ENCODE data around the gene SSRP1.

SSRP1 gene

DNA sequence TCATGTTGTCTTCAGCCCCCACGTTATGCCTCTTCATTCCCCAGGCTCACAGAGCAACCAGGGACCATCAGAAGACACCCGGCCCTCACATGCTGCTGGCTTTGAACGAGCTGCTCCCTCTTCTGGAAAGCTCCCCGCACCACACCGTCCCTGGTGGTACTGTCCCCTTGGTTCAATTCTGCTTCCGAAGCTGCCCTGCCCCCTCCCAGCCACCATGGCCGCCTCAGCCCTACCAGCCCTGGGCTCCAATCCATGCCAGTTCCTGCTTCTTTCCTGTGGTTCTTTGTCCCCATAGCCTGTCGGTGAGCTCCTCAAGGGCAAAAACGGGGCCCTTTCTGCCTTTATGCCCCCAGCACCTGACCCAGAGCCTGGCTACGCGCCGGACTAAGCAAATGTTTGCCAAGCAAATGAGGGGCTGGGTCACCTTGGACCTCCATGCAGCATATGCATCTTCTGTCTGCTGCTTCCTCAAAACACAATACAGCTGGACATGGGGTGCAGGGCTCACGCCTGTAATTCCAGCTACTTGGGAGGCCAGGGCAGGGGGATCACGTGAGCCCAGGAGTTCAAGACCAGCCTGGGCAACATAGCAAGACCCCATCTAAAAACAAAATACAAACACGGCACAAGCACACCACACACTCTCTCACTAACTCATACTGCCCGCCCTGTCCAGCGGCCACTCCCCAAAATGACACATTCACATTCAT is 32.3 kb downstream of the SSRP1 start:
- no peak for DNase-seq
- no peaks in the 10 kb centered on the region for H4K20me1 ChIP-seq (ENCODE audit: insufficient read depth, low read length)
- H3K4me1 ChIP-seq (ENCODE audit: insufficient read depth, low read length) = no peaks in the 10 kb centered on the region
- no peaks in the 10 kb centered on the region for H3K27me3 ChIP-seq (ENCODE audit: insufficient read depth, low read length, poor library complexity)
- TF ChIP-seq, protein P1, sequence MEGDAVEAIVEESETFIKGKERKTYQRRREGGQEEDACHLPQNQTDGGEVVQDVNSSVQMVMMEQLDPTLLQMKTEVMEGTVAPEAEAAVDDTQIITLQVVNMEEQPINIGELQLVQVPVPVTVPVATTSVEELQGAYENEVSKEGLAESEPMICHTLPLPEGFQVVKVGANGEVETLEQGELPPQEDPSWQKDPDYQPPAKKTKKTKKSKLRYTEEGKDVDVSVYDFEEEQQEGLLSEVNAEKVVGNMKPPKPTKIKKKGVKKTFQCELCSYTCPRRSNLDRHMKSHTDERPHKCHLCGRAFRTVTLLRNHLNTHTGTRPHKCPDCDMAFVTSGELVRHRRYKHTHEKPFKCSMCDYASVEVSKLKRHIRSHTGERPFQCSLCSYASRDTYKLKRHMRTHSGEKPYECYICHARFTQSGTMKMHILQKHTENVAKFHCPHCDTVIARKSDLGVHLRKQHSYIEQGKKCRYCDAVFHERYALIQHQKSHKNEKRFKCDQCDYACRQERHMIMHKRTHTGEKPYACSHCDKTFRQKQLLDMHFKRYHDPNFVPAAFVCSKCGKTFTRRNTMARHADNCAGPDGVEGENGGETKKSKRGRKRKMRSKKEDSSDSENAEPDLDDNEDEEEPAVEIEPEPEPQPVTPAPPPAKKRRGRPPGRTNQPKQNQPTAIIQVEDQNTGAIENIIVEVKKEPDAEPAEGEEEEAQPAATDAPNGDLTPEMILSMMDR (IDR thresholded peaks at IDR 0.05; ENCODE audit: borderline replicate concordance, extremely low read depth, low read length, poor library complexity, severe bottlenecking) = no peak
- TF ChIP-seq EZH2 (IDR thresholded peaks at IDR 0.05; ENCODE audit: borderline replicate concordance, low read depth, low read length, severe bottlenecking) = no peak
- no peak overlapping the region for H3K27ac ChIP-seq (ENCODE audit: low read length)
- no peak overlapping the region for H3K4me3 ChIP-seq (ENCODE audit: low read depth in 1 of 2, low read length in 2 of 2)
- H3K9me3 ChIP-seq (ENCODE audit: insufficient read depth, low read length, severe bottlenecking) = peaks cover 11% of the 10 kb centered on the region
- H3K36me3 ChIP-seq (ENCODE audit: insufficient read depth, low read length) = peaks cover 43% of the 10 kb centered on the region
- no peak overlapping the region for H3K4me2 ChIP-seq (ENCODE audit: insufficient read depth, low read length)
- ATAC-seq (ENCODE audit: insufficient read depth, low read depth) = no peak
- no peak overlapping the region for H3K9ac ChIP-seq (ENCODE audit: low read depth, low read length)
- no peak overlapping the region for H2AFZ ChIP-seq (ENCODE audit: low read depth, low read length)
- H3K79me2 ChIP-seq (ENCODE audit: insufficient read depth, low read length) = no peaks in the 10 kb centered on the region

GRCh38 chr11:57302489-57302888 is 33.2 kb downstream of the SSRP1 start:
- Histone ChIP-seq H3K9ac (ENCODE audit: low read depth, low read length) (no peak overlapping the region), H3K9me3 (ENCODE audit: insufficient read depth, low read length, severe bottlenecking) (peaks cover 11% of the 10 kb centered on the region)

GRCh38 chr11:57301711-57302423 is 33.8 kb downstream of the SSRP1 start:
- Histone ChIP-seq H3K27ac (ENCODE audit: low read length) (no peak overlapping the region), H3K4me2 (ENCODE audit: insufficient read depth, low read length) (no peak overlapping the region), H3K27me3 (ENCODE audit: insufficient read depth, low read length, poor library complexity) (no peaks in the 10 kb centered on the region), H3K9ac (ENCODE audit: low read depth, low read length) (no peak overlapping the region), H3K79me2 (ENCODE audit: insufficient read depth, low read length) (no peaks in the 10 kb centered on the region), H3K36me3 (ENCODE audit: insufficient read depth, low read length) (peaks cover 43% of the 10 kb centered on the region), H2AFZ (ENCODE audit: low read depth, low read length) (no peak overlapping the region), H3K9me3 (ENCODE audit: insufficient read depth, low read length, severe bottlenecking) (peaks cover 11% of the 10 kb centered on the region), H4K20me1 (ENCODE audit: insufficient read depth, low read length) (no peaks in the 10 kb centered on the region), H3K4me1 (ENCODE audit: insufficient read depth, low read length) (no peaks in the 10 kb centered on the region), H3K4me3 (ENCODE audit: low read depth in 1 of 2, low read length in 2 of 2) (no peak overlapping the region)
- ATAC-seq (ENCODE audit: insufficient read depth, low read depth) = no peak
- TF ChIP-seq, protein P1 (IDR thresholded peaks at IDR 0.05; ENCODE audit: borderline replicate concordance, extremely low read depth, low read length, poor library complexity, severe bottlenecking) = no peak
- DNase-seq = no peak

More at GRCh38 chr11:57302489-57302888, 33.2 kb downstream of the SSRP1 start:
- H3K79me2 ChIP-seq (ENCODE audit: insufficient read depth, low read length) = no peaks in the 10 kb centered on the region
- TF ChIP-seq EZH2 (IDR thresholded peaks at IDR 0.05; ENCODE audit: borderline replicate concordance, low read depth, low read length, severe bottlenecking) = no peak
- TF ChIP-seq, protein P1 (IDR thresholded peaks at IDR 0.05; ENCODE audit: borderline replicate concordance, extremely low read depth, low read length, poor library complexity, severe bottlenecking) = no peak
- ATAC-seq (ENCODE audit: insufficient read depth, low read depth) = no peak
- no peaks in the 10 kb centered on the region for H3K4me1 ChIP-seq (ENCODE audit: insufficient read depth, low read length)
- DNase-seq = no peak
- H3K27ac ChIP-seq (ENCODE audit: low read length) = no peak overlapping the region
- H3K36me3 ChIP-seq (ENCODE audit: insufficient read depth, low read length) = peaks cover 43% of the 10 kb centered on the region
- H2AFZ ChIP-seq (ENCODE audit: low read depth, low read length) = no peak overlapping the region
- no peak overlapping the region for H3K4me2 ChIP-seq (ENCODE audit: insufficient read depth, low read length)
- no peaks in the 10 kb centered on the region for H4K20me1 ChIP-seq (ENCODE audit: insufficient read depth, low read length)
- H3K27me3 ChIP-seq (ENCODE audit: insufficient read depth, low read length, poor library complexity) = no peaks in the 10 kb centered on the region
- H3K4me3 ChIP-seq (ENCODE audit: low read depth in 1 of 2, low read length in 2 of 2) = no peak overlapping the region
